ENCODE results near the gene GABPB1.

DNA sequence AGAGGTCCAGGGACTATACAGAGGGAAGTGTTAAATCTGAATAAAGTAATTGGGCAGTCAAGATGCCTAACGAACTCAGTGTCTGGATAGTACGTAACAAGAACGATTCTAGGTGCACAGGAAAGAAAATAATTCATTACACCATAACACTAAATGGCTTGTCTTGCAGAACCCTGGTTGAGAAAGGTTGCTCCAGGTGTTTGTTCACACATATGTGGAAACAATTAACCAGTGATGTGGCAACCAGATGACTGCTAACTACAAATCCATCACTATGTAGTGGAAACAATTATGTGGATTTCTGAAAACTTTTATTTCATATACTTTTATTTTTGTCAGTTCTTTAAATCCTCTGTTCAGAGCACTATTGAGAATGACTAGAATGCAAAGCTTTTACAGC is 79.1 kb downstream of the GABPB1 start:
- TF ChIP-seq, protein P1, sequence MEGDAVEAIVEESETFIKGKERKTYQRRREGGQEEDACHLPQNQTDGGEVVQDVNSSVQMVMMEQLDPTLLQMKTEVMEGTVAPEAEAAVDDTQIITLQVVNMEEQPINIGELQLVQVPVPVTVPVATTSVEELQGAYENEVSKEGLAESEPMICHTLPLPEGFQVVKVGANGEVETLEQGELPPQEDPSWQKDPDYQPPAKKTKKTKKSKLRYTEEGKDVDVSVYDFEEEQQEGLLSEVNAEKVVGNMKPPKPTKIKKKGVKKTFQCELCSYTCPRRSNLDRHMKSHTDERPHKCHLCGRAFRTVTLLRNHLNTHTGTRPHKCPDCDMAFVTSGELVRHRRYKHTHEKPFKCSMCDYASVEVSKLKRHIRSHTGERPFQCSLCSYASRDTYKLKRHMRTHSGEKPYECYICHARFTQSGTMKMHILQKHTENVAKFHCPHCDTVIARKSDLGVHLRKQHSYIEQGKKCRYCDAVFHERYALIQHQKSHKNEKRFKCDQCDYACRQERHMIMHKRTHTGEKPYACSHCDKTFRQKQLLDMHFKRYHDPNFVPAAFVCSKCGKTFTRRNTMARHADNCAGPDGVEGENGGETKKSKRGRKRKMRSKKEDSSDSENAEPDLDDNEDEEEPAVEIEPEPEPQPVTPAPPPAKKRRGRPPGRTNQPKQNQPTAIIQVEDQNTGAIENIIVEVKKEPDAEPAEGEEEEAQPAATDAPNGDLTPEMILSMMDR (IDR thresholded peaks at IDR 0.05 in 4 of 5, conservative IDR thresholded peaks at IDR 0.05 in 1 of 5), result no peak
- TF ChIP-seq POLR2A (IDR thresholded peaks at IDR 0.05), result no peak
